Stimulated activated naive CD8-positive, alpha-beta T cell treated with anti-CD3 and anti-CD28 coated beads, Interleukin-15, Interleukin-2, amounts not matched to agents 100 ng/mL and 50 ng/mL, for 24 hours (primary cell): ENCODE data around the gene TTLL9.

Experiments
- H3K27ac Mint-ChIP-seq: one replicate; pipeline ENCODE4 v1.8.0; 2021; ENCODE audit warnings: mild to moderate bottlenecking, mixed read lengths
- H3K27me3 Mint-ChIP-seq: one replicate; pipeline ENCODE4 v1.8.0; 2021; ENCODE audit warnings: mixed read lengths
- H3K36me3 Mint-ChIP-seq: one replicate; pipeline ENCODE4 v1.8.0; 2021; ENCODE audit warnings: low read depth, mixed read lengths
- H3K4me1 Mint-ChIP-seq: one replicate; pipeline ENCODE4 v1.8.0; 2021; ENCODE audit warnings: low read depth, mixed read lengths
- H3K4me3 Mint-ChIP-seq: one replicate; pipeline ENCODE4 v1.8.0; 2021; ENCODE audit warnings: mild to moderate bottlenecking, mixed read lengths
- H3K9me3 Mint-ChIP-seq: one replicate; pipeline ENCODE4 v1.8.0; 2021; ENCODE audit warnings: mixed read lengths

TTLL9 gene

DNA sequence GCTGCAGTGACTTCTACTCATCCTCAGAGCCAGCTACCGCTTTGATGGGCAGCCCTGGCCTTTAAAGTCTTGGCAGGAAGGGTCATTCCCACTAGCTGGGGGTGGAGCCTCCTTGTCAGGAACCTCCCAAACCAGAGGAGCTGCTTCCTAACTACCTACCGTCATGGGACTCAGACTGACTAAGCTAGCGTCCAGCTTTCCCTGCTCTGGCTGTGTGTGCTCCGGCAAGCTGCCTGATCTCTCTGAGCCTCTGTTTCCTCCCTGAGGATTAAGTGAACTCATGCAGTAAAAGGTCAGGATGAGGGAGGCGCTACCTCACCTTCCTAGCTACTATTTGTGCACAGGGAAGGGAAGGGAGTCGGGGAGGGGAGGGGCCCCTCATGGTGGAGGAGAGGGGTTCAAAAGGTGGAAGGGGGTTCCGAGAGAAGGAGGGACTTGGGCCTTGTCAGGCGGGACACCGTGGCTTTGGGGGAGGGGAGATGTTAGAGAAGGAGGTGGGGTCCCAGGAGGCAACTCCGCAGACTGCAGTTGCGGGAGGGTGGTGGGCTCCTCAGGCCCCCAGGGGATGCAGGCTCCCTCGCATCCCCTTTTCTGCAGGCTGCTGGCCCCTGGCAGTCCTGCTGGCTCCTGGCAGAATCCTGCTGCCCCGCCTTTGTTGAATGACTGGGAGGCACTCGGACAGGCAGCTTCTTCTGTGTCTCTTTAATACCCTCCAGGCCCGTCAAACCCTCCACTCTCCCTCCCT is 9.9 kb upstream of the TTLL9 start:
- H3K4me3 Mint-ChIP-seq = no peak overlapping the region
- H3K27ac Mint-ChIP-seq = no peak overlapping the region
- H3K36me3 Mint-ChIP-seq = no peaks in the 10 kb centered on the region
- H3K9me3 Mint-ChIP-seq = no peaks in the 10 kb centered on the region
- peaks cover 17% of the 10 kb centered on the region for H3K27me3 Mint-ChIP-seq
- H3K4me1 Mint-ChIP-seq = peaks cover 3% of the 10 kb centered on the region

DNA sequence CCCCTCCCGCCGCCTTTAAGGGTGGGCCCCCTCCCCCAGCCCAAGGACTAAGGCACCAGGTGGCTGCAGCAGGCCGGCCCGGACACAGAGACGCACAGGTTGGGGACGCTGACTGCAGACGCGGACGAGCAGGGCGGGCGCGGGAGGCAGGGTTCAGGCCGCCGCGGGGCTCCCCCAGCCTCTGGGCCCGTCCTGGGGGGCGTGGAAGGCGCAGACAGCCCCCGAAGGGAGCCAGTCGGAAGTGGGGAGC is 9.4 kb upstream of the TTLL9 start:
- Mint-ChIP-seq H3K27ac (no peak overlapping the region), H3K4me1 (peaks cover 3% of the 10 kb centered on the region), H3K4me3 (no peak overlapping the region), H3K9me3 (no peaks in the 10 kb centered on the region), H3K27me3 (peaks cover 17% of the 10 kb centered on the region), H3K36me3 (no peaks in the 10 kb centered on the region)

DNA sequence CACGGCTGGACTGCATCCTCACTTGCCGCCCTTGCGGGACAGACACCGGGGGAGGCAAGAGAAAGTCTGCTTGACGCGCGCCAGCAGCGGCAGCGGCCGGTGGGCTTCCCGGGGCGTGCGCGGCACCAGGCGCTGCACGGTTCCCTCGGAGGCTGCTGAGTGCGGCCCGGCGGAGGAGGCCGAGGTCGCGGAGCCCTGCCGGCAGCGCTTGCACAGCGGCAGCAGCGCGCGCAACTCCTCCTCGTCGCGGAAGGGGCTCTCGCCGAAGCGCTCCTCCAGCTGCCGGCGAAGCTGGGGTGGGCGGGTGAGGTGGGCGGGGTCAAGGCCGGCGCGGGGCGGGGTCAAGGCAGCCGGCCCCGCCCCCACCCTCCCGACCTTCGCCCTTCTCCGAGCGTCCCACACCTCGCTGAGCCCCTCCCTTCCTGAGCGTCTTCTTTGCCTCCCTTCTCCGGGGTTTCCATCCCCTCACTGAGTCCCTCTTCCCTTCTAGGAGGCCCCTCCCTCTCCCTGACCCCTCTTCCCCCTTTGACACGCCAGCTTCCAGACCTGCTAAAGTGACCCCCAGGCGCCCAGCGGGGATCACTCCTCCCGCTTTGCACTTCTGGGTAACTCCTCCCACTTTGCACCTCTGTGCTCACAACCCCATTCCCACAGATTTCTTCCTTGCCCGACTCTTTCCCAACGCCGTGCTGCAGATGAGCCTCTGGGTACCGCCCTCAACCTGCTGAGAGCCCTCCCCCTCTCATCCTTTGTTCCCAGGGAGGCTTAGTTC is 8.9 kb upstream of the TTLL9 start:
- no peaks in the 10 kb centered on the region for H3K9me3 Mint-ChIP-seq
- peaks cover 3% of the 10 kb centered on the region for H3K4me1 Mint-ChIP-seq
- peaks cover 17% of the 10 kb centered on the region for H3K27me3 Mint-ChIP-seq
- H3K4me3 Mint-ChIP-seq = peak overlapping the region; percentile 5
- no peak overlapping the region for H3K27ac Mint-ChIP-seq
- no peaks in the 10 kb centered on the region for H3K36me3 Mint-ChIP-seq

- peak overlapping the region; percentile 5 for H3K4me3 Mint-ChIP-seq
- H3K36me3 Mint-ChIP-seq = no peaks in the 10 kb centered on the region
- H3K4me1 Mint-ChIP-seq = peaks cover 3% of the 10 kb centered on the region
- H3K27ac Mint-ChIP-seq = no peak overlapping the region
- no peaks in the 10 kb centered on the region for H3K9me3 Mint-ChIP-seq
- H3K27me3 Mint-ChIP-seq = peaks cover 17% of the 10 kb centered on the region
These were observed 8.3 kb upstream of the TTLL9 start for GRCh38 chr20:31862157-31862470.

- Mint-ChIP-seq H3K4me1 (peaks cover 3% of the 10 kb centered on the region), H3K9me3 (no peaks in the 10 kb centered on the region), H3K4me3 (peak overlapping the region; percentile 5), H3K36me3 (no peaks in the 10 kb centered on the region), H3K27me3 (peaks cover 17% of the 10 kb centered on the region), H3K27ac (no peak overlapping the region)
These were observed 7.9 kb upstream of the TTLL9 start for GRCh38 chr20:31862506-31862905.

DNA sequence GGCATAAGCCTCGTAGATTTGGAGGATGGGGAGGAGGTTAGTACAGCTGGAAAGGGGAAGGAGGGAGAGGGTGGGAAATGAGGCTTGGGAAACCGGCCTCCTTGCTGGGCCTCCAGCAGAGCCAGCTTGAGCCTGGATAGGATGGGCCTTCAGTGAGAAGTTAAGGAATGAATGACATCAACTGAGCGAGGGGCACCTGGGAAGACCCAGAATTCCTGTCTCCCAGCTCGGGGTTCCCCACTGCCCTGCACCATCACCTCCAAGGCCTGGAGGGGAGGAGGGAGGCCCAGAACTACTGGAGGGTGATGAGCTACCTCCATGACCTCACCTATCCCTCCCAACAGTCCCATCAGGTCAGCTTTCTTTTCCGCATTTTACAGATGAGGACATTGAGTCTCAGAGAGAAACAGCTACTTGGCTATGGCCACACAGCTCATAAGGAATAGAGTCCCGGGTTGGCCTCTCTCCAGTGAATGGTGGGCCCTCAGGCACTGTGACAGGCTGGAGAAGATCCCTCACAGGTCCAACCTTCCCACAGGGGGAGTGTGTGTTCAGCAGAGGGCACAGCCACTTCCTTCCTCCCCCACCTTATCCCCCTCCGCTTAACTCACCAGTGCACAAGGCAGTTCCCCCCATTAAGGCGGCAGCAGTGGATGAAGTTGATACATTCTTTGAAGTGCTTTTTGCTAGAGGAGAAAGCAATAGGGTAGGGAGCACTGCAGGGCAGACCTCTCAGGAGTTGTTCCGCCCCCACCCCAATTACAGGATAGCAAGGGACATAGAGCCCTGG is 6.9 kb upstream of the TTLL9 start:
- no peak overlapping the region for H3K4me3 Mint-ChIP-seq
- no peak overlapping the region for H3K27ac Mint-ChIP-seq
- H3K4me1 Mint-ChIP-seq = peaks cover 3% of the 10 kb centered on the region
- H3K9me3 Mint-ChIP-seq = no peaks in the 10 kb centered on the region
- H3K36me3 Mint-ChIP-seq = no peaks in the 10 kb centered on the region
- peaks cover 17% of the 10 kb centered on the region for H3K27me3 Mint-ChIP-seq

DNA sequence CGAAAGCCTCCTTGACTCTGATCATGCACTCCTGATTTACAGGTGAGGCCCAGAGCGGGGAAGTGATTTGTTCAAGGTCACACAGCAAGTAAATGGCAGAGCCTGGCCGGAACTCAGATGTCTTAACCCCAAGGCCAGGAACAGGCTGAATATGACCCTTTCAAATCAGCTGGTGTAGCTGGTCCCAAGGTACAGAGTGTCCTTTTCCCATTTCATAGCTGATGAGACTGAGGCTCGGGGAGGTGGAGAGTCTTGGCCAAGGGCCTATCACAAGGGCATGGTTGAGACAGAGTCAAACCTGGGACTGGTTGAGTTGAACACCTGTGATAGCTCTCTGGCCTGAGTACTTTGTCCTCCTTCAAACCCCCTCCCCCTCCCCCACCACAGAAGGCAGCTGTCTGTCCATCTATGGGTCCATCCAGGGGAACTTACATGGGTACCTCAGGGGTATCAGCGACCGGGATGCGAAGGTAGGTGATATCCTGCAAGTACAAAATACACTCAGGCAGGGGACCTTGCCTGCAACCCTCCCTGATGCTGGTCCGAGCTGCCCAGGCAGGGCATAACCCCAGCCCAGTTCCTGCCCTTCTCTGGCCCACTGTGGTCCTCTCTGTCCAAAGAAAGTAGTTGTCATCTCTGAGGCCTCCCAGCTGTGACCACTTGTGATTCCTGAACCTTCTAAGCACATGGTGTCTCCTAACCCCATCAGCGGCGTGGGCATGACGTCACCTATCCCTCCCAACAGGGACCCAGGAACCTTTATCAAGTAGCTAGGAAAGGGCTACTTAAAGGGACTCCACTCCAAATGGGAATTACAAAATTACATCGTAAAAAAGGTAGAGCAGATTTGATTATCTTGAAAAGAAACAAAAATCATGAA is 5.7 kb upstream of the TTLL9 start:
- no peaks in the 10 kb centered on the region for H3K36me3 Mint-ChIP-seq
- peaks cover 10% of the 10 kb centered on the region for H3K4me1 Mint-ChIP-seq
- no peak overlapping the region for H3K27ac Mint-ChIP-seq
- no peak overlapping the region for H3K4me3 Mint-ChIP-seq
- H3K27me3 Mint-ChIP-seq = peaks cover 20% of the 10 kb centered on the region
- H3K9me3 Mint-ChIP-seq = no peaks in the 10 kb centered on the region

DNA sequence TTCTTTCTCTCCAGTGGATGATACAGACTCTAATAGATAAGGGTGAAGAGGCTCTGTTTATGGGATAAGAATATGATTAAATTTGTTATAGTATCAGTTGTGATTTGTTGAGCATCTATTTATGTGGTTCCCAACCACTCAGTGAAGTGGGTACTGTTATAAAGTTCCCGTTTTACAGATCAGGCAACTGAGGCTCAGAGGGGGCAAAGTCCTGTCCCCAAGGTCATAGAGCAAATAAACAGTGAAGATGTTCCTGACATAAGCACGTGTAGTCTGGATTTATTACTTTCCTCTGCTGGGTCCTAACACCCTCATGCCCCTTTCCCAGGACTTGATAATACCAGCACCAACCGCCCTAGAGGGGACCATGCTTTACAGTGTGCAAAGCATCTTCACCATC is 4.2 kb upstream of the TTLL9 start:
- Mint-ChIP-seq H3K4me3 (no peak overlapping the region), H3K27ac (no peak overlapping the region), H3K27me3 (peaks cover 21% of the 10 kb centered on the region), H3K9me3 (no peaks in the 10 kb centered on the region), H3K36me3 (no peaks in the 10 kb centered on the region), H3K4me1 (peaks cover 16% of the 10 kb centered on the region)

- H3K4me3 Mint-ChIP-seq = no peak overlapping the region
These were observed 1.4 kb upstream of the TTLL9 start for GRCh38 chr20:31868853-31869672.

DNA sequence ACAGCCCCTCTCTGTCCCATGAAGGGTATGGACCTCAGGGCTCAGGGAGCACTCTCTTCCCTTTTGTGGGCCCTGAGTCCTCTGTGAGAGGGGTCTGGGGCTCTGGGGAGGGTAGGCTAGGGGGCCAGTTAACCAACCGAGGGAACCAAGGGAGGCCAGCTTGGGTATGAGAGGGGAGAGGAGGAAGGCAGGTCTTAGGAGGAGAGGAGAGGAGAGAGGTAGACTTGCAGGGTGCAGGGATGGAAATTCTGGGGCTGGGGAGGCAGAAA is 827 bp upstream of the TTLL9 start:
- Mint-ChIP-seq H3K4me3 (peak overlapping the region; percentile 82), H3K36me3 (no peaks in the 10 kb centered on the region), H3K27me3 (peaks cover 30% of the 10 kb centered on the region), H3K4me1 (peaks cover 13% of the 10 kb centered on the region), H3K27ac (peak overlapping the region; percentile 29), H3K9me3 (no peaks in the 10 kb centered on the region)

More at GRCh38 chr20:31868853-31869672, 1.4 kb upstream of the TTLL9 start:
- Mint-ChIP-seq H3K36me3 (no peaks in the 10 kb centered on the region), H3K4me1 (peaks cover 13% of the 10 kb centered on the region), H3K27me3 (peaks cover 29% of the 10 kb centered on the region), H3K27ac (peak overlapping the region; percentile 28), H3K9me3 (no peaks in the 10 kb centered on the region)

DNA sequence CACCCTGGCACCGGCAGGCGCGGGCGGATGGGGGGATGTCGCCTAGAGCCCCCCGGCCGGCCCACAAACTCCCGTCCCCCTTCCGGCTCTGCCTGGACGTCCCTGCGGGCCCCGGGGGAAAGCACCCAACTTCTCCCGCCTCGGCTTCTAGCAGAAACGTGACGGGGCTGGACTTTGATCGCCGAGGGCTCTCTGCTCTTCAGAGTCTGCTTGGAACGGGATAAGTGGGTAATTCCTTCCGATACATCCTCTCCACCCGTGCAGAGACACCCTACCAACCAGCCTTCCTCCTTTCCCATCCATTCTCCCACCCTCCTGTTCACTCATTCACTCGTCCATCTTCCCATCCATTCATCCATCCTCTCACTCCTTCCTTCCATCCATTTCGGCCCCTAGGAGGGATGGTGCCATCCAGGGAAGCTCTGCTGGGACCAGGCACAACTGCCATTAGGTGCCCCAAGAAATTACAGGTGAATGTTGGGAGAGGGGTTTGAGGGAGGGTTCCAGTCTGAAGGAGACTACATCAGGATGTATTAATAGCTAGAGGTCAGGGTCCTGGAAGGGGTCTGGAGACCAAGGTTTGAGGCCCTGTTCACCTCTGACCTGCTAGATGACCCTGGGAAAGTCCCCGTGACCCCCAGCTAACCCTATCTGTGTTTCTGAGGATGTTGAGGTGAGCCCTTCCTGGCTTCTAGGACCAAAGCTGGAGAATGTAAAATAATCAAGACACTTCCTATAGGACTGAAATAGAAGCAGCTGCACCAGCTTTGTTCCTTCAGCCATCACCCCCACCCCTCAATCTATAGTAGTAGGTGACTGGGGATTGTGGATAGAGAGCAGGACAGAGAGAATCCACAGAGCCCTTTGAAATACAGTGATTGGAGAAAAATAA is 538 bp downstream of the TTLL9 start:
- Mint-ChIP-seq H3K36me3 (no peaks in the 10 kb centered on the region), H3K27ac (no peak overlapping the region), H3K4me3 (peak overlapping the region; percentile 59), H3K27me3 (peaks cover 30% of the 10 kb centered on the region), H3K9me3 (no peaks in the 10 kb centered on the region), H3K4me1 (peaks cover 13% of the 10 kb centered on the region)

DNA sequence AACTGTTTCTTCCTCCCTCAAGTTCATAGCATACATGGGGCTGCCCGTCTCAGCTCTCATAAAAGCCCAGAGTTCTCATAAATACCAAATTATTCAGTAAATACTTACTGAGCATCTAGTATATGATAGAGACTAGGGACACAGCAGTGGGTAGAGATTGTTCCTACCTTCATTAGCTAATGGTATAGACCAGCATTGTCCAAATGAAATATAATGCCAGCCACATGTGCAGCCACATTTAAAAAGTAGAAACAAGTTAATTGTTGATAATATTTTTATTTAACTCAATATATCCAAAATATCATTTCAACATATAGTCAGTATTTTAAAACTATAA is 1.2 kb downstream of the TTLL9 start:
- peaks cover 13% of the 10 kb centered on the region for H3K4me1 Mint-ChIP-seq
- H3K4me3 Mint-ChIP-seq = no peak overlapping the region
- no peak overlapping the region for H3K27ac Mint-ChIP-seq
- H3K27me3 Mint-ChIP-seq = peaks cover 30% of the 10 kb centered on the region
- no peaks in the 10 kb centered on the region for H3K36me3 Mint-ChIP-seq
- H3K9me3 Mint-ChIP-seq = no peaks in the 10 kb centered on the region

DNA sequence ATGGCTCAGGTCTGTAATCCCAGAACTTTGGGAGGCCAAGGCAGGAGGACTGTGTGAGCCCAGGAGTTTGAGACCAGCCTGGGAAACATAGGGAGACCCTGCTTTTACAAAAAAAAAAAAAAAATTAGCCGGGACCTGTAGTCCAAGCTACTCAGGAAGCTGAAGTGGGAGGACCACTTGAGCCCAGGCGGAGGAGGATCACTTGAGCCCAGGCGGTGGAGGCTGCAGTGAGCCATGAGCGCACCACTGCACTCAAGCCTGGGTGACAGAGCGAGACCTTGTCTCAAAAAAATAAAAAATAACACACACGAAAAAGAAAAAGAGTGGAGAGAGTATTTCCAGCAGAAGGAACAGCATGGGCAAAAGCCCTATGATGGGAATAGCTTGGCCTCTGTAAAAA is 2.0 kb downstream of the TTLL9 start:
- peaks cover 30% of the 10 kb centered on the region for H3K27me3 Mint-ChIP-seq
- no peak overlapping the region for H3K4me3 Mint-ChIP-seq
- H3K9me3 Mint-ChIP-seq = no peaks in the 10 kb centered on the region
- H3K36me3 Mint-ChIP-seq = no peaks in the 10 kb centered on the region
- peaks cover 13% of the 10 kb centered on the region for H3K4me1 Mint-ChIP-seq
- no peak overlapping the region for H3K27ac Mint-ChIP-seq
